Heart left ventricle (tissue), 13 donors: ENCODE data around the gene TBC1D5.

Source experiments
- CTCF ChIP-seq, 12 donors: fragments of 200-600 bp; sonication (generic) in 4 of 12; IDR thresholded peaks; one replicate each; pipeline versions ENCODE4 v1.5.0 to v1.8.0; 2018 to 2022; ENCODE audit warnings: antibody characterized with exemption in 12 of 12, mild to moderate bottlenecking in 5 of 12
- POLR2A ChIP-seq, 2 donors: fragments of 450-650 bp; IDR thresholded peaks; one replicate each; pipeline ENCODE4 v1.6.1; 2017; ENCODE audit warnings: antibody characterized with exemption in 2 of 2, mild to moderate bottlenecking in 2 of 2, moderate library complexity in 2 of 2
- donor health status: ischemic (EF 13 %, LVEDD 7.1; RV severe dilation, severe dysfunction).
- donor health status: DM: no; HTN: yes; CAD: no.
- donor health status: DM: no; HTN: no; CAD: no.
- donor health status: ischemic (EF 25% LVEDD 6.9; RV normal size, moderate dysfunction).
- donor health status: ischemic (EF 25% LVEDD 5.7; RV mildly dilated, moderate dysfunction).
- donor health status: ischemic (EF 35%, LVEDD 5.7; RV mildly dilated, moderate dysfunction).
- donor health status: nonischemic (EF 11% LVEDD 7.7; RV severe dilation, severe dysfunction).
- donor health status: DM: yes; HTN: yes; CAD: no.
- donor health status: PGD.
- donor health status: ischemic (EF 29% LVEDD 5.4; RV normal size, mild dysfunction).
- donor health status: nonischemic (EF 23%, LVEDD 6.1; RV moderate dilation, normal function).

GRCh38 chr3:17724122-17724521, 18.3 kb downstream of the TBC1D5 start:
- TF ChIP-seq POLR2A (IDR thresholded peaks at IDR 0.05) (no peak), CTCF (IDR thresholded peaks at IDR 0.05) (no peak)
